WERI-Rb-1 (cell line): Measurements from ENCODE around the gene DIP2B.

ENCODE experiments used
- DNase-seq: peaks from one replicate; pipeline ENCODE4 v3.0.0-alpha.2; 2020
- H3K27ac ChIP-seq: fragments of 250-450 bp; sonication (Bioruptor Pico); 2 replicates; pipeline ENCODE4 v1.5.1; 2020; ENCODE audit warnings: mild to moderate bottlenecking, moderate library complexity
- H3K27me3 ChIP-seq: fragments of 250-450 bp; sonication (Bioruptor Pico); 2 replicates; pipeline ENCODE4 v1.5.1; 2021; ENCODE audit warnings: mild to moderate bottlenecking, low read depth, moderate library complexity; ENCODE audit not compliant: insufficient read depth, severe bottlenecking
- H3K36me3 ChIP-seq: fragments of 250-450 bp; sonication (Bioruptor Pico); 2 replicates; pipeline ENCODE4 v1.5.1; 2020; ENCODE audit warnings: mild to moderate bottlenecking, moderate library complexity
- H3K4me3 ChIP-seq: 2 replicates; pipeline ENCODE4 v1.5.1; 2011; ENCODE audit warnings: low read depth, mild to moderate bottlenecking, control low read depth, low read length
- H3K9me3 ChIP-seq: fragments of 250-450 bp; sonication (Bioruptor Pico); 2 replicates; pipeline ENCODE4 v1.5.1; 2021; ENCODE audit warnings: mild to moderate bottlenecking, moderate library complexity; ENCODE audit not compliant: severe bottlenecking
- CTCF ChIP-seq: IDR thresholded peaks from 2 replicates; pipeline ENCODE4 v1.5.1; 2011; ENCODE audit warnings: low read depth, mild to moderate bottlenecking, control low read depth, inconsistent platforms, low read length

The DIP2B gene

GRCh38 chr12:50564948-50565297 lies 60.1 kb downstream of the DIP2B start:
- Histone ChIP-seq H3K9me3 (no peaks in the 10 kb centered on the region), H3K4me3 (no peak overlapping the region), H3K27ac (no peak overlapping the region), H3K27me3 (no peaks in the 10 kb centered on the region), H3K36me3 (no peaks in the 10 kb centered on the region)
- no peak for TF ChIP-seq CTCF
- DNase-seq: no peak

GRCh38 chr12:50566066-50566465 lies 61.3 kb downstream of the DIP2B start:
- no peak for TF ChIP-seq CTCF
- Histone ChIP-seq H3K27me3 (no peaks in the 10 kb centered on the region), H3K27ac (no peak overlapping the region), H3K9me3 (no peaks in the 10 kb centered on the region), H3K4me3 (no peak overlapping the region), H3K36me3 (no peaks in the 10 kb centered on the region)
- DNase-seq: no peak

GRCh38 chr12:50567926-50568325 lies 63.1 kb downstream of the DIP2B start:
- no peak for DNase-seq
- H3K4me3 ChIP-seq: no peak overlapping the region
- TF ChIP-seq CTCF: no peak
- H3K27ac ChIP-seq: no peak overlapping the region
- H3K27me3 ChIP-seq: no peaks in the 10 kb centered on the region
- H3K9me3 ChIP-seq: no peaks in the 10 kb centered on the region
- H3K36me3 ChIP-seq: no peaks in the 10 kb centered on the region

- DNase-seq: no peak
- no peaks in the 10 kb centered on the region for H3K9me3 ChIP-seq
- H3K27ac ChIP-seq: no peak overlapping the region
- no peaks in the 10 kb centered on the region for H3K36me3 ChIP-seq
- no peak overlapping the region for H3K4me3 ChIP-seq
- no peaks in the 10 kb centered on the region for H3K27me3 ChIP-seq
- TF ChIP-seq CTCF: no peak
Measured at GRCh38 chr12:50568338-50569091, 63.7 kb downstream of the DIP2B start.

GRCh38 chr12:50569321-50569720 lies 64.5 kb downstream of the DIP2B start:
- no peak for TF ChIP-seq CTCF
- Histone ChIP-seq H3K9me3 (no peaks in the 10 kb centered on the region), H3K36me3 (no peaks in the 10 kb centered on the region), H3K4me3 (no peak overlapping the region), H3K27ac (no peak overlapping the region), H3K27me3 (no peaks in the 10 kb centered on the region)
- DNase-seq: no peak

GRCh38 chr12:50569876-50570275 lies 65.1 kb downstream of the DIP2B start:
- no peak overlapping the region for H3K27ac ChIP-seq
- H3K4me3 ChIP-seq: no peak overlapping the region
- H3K27me3 ChIP-seq: no peaks in the 10 kb centered on the region
- H3K36me3 ChIP-seq: no peaks in the 10 kb centered on the region
- TF ChIP-seq CTCF: no peak
- no peak for DNase-seq
- no peaks in the 10 kb centered on the region for H3K9me3 ChIP-seq
